Smooth muscle cell (in vitro differentiated cells): ENCODE data around the gene ADH4. TPM values are rescaled to one million over a fixed set of nuclear protein-coding genes. Genes with fewer than 3 reads are reported as not detected.

Experiments used
- DNase-seq: peaks from one replicate; lab custom pipeline; 2025; ENCODE audit not compliant: unreplicated experiment; lab: John Stamatoyannopoulos, UW
- H2AFZ ChIP-seq: fragments of 200-600 bp; sonication (generic); 2 replicates; pipeline ENCODE4 v1.6.0; 2016; ENCODE audit warnings: antibody characterized with exemption, low read depth, mild to moderate bottlenecking
- H3F3A ChIP-seq: fragments of 200-600 bp; sonication (generic); 2 replicates; pipeline ENCODE4 v1.6.0; 2017; ENCODE audit warnings: antibody characterized with exemption, low read depth
- H3K27ac ChIP-seq: fragments of 200-600 bp; sonication (generic); 2 replicates; pipeline ENCODE4 v1.5.1; 2016; ENCODE audit warnings: low read depth, mild to moderate bottlenecking
- H3K27me3 ChIP-seq: fragments of 200-600 bp; sonication (generic); 2 replicates; pipeline ENCODE4 v1.6.1; 2016; ENCODE audit warnings: low read depth, mild to moderate bottlenecking
- H3K36me3 ChIP-seq: fragments of 200-600 bp; sonication (generic); 2 replicates; pipeline ENCODE4 v1.5.1; 2016; ENCODE audit warnings: low read depth
- H3K4me1 ChIP-seq: fragments of 200-600 bp; sonication (generic); 2 replicates; pipeline ENCODE4 v1.5.1; 2016; ENCODE audit warnings: low read depth
- H3K4me2 ChIP-seq: fragments of 200-600 bp; sonication (generic); 2 replicates; pipeline ENCODE4 v1.6.0; 2016; ENCODE audit warnings: mild to moderate bottlenecking
- H3K4me3 ChIP-seq: fragments of 200-600 bp; sonication (generic); 2 replicates; pipeline ENCODE4 v1.5.1; 2016; ENCODE audit warnings: mild to moderate bottlenecking
- H3K79me2 ChIP-seq: fragments of 200-600 bp; sonication (generic); 2 replicates; pipeline ENCODE4 v1.6.0; 2016; ENCODE audit warnings: low read depth, mild to moderate bottlenecking
- H3K9ac ChIP-seq: fragments of 200-600 bp; sonication (generic); 2 replicates; pipeline ENCODE4 v1.6.0; 2016; ENCODE audit warnings: low read depth
- H3K9me3 ChIP-seq: fragments of 200-600 bp; sonication (generic); replicated peaks from 2 replicates; pipeline ENCODE4 v1.5.1; 2016; ENCODE audit warnings: low read depth
- H4K20me1 ChIP-seq: fragments of 200-600 bp; sonication (generic); 2 replicates; pipeline ENCODE4 v1.6.0; 2016; ENCODE audit warnings: low read depth
- CTCF ChIP-seq: fragments of 200-600 bp; sonication (generic); IDR thresholded peaks from 2 replicates; pipeline ENCODE4 v1.5.1; 2017; ENCODE audit warnings: borderline replicate concordance, mild to moderate bottlenecking, antibody characterized with exemption; ENCODE audit not compliant: insufficient read depth, poor library complexity, severe bottlenecking
- WGBS: methylation state at CpG from one replicate; pipeline ENCODE4 v1.1.7; 2016; ENCODE audit warnings: low lambda C conversion rate; 5-methylcytosine and 5-hydroxymethylcytosine counted together
- polyA plus RNA-seq: library from polyadenylated mRNA; unstranded; fragments of >200 nt; fragmentation: Nextera tagmentation; extraction: Ambion mirVana; gene quantifications from 2 replicates; pipeline ENCODE4 v1.2.1, GENCODE V29; 2016
- total RNA-seq: library from RNA; depleted of rRNA; stranded (reverse); fragments of >200 nt; gene quantifications from 2 replicates; pipeline ENCODE4 v1.2.3, GENCODE V29; 2014

ADH4 gene
- total and polyA plus RNA-seq, 2 experiments from 2014 or later, result not detected

- Histone ChIP-seq H3K27ac (no peak overlapping the region), H3K9me3 (no peaks in the 10 kb centered on the region), H3K27me3 (no peaks in the 10 kb centered on the region), H3K4me1 (no peaks in the 10 kb centered on the region), H3K36me3 (peaks cover 36% of the 10 kb centered on the region), H3K4me2 (no peak overlapping the region), H2AFZ (no peak overlapping the region), H3F3A (peaks cover 7% of the 10 kb centered on the region), H3K79me2 (peaks cover 6% of the 10 kb centered on the region), H3K4me3 (no peak overlapping the region), H3K9ac (no peak overlapping the region), H4K20me1 (peaks cover 33% of the 10 kb centered on the region)
- DNase-seq, result no peak
- no peak for TF ChIP-seq CTCF
- 77% methylated on average over 5 of the region's 5 CpGs for WGBS
Observed at GRCh38 chr4:99076292-99076976, 67.7 kb downstream of the ADH4 start.

- Histone ChIP-seq H3K27me3 (no peaks in the 10 kb centered on the region), H3K36me3 (peaks cover 26% of the 10 kb centered on the region), H3K4me1 (no peaks in the 10 kb centered on the region), H2AFZ (no peak overlapping the region), H3F3A (peaks cover 7% of the 10 kb centered on the region), H3K27ac (no peak overlapping the region), H3K4me2 (no peak overlapping the region), H4K20me1 (peaks cover 23% of the 10 kb centered on the region), H3K4me3 (no peak overlapping the region), H3K9me3 (no peaks in the 10 kb centered on the region), H3K9ac (no peak overlapping the region), H3K79me2 (peaks cover 4% of the 10 kb centered on the region)
- DNase-seq, result no peak
- TF ChIP-seq CTCF, result no peak
- 97% methylated on average over 7 of the region's 7 CpGs for WGBS
Observed at GRCh38 chr4:99074816-99075215, 69.3 kb downstream of the ADH4 start.

Other genes with a start within 250 kb of the ADH4 start
- 135 and 136 TPM in 2 replicates for gene EIF4E, start 215.2 kb downstream of the ADH4 start, total RNA-seq
- gene EIF4E, start 215.2 kb downstream of the ADH4 start, polyA plus RNA-seq, result 110 and 113 TPM in 2 replicates
- 57.9 and 73.3 TPM in 2 replicates for gene METAP1, start 148.6 kb downstream of the ADH4 start, total RNA-seq
- 19.1 and 33.0 TPM in 2 replicates for gene METAP1, start 148.6 kb downstream of the ADH4 start, polyA plus RNA-seq
- 128 and 132 TPM in 2 replicates for gene ADH5, start 55.5 kb downstream of the ADH4 start, total RNA-seq
- 137 and 150 TPM in 2 replicates for gene ADH5, start 55.5 kb downstream of the ADH4 start, polyA plus RNA-seq
- gene ADH6, start 74.9 kb upstream of the ADH4 start, total RNA-seq, result not detected in 2 replicates
- gene ADH6, start 74.9 kb upstream of the ADH4 start, polyA plus RNA-seq, result 0.15 and 0.22 TPM in 2 replicates
- not detected in 2 replicates for gene ADH1A, start 146.7 kb upstream of the ADH4 start, total RNA-seq
- gene ADH1A, start 146.7 kb upstream of the ADH4 start, polyA plus RNA-seq, result not detected in 2 replicates
- gene ADH1B, start 177.1 kb upstream of the ADH4 start, total RNA-seq, result not detected in 2 replicates
- not detected in 2 replicates for gene ADH1B, start 177.1 kb upstream of the ADH4 start, polyA plus RNA-seq
- not detected in 2 replicates for gene ADH1C, start 208.4 kb upstream of the ADH4 start, total RNA-seq
- gene ADH1C, start 208.4 kb upstream of the ADH4 start, polyA plus RNA-seq, result not detected in 2 replicates